ENCODE measurements around the gene SLC38A10.

The SLC38A10 gene

GRCh38 chr17:81253358-81254131 lies 41.6 kb downstream of the SLC38A10 start:
- H3K36me3 ChIP-seq (ENCODE audit: insufficient read depth, low read length) = peaks cover 30% of the 10 kb centered on the region

GRCh38 chr17:81252987-81253329 lies 42.1 kb downstream of the SLC38A10 start:
- H3K4me3 ChIP-seq (ENCODE audit: low read length) = no peak overlapping the region
- H3K9ac ChIP-seq (ENCODE audit: low read depth, low read length) = no peak overlapping the region
- peaks cover 31% of the 10 kb centered on the region for H3K4me1 ChIP-seq (ENCODE audit: control insufficient read depth, insufficient read depth, low read length)
- H3K9me3 ChIP-seq (replicated peaks; ENCODE audit: low read length) = no peaks in the 10 kb centered on the region
- H3K27me3 ChIP-seq (ENCODE audit: control insufficient read depth, insufficient read depth, low read length) = no peaks in the 10 kb centered on the region
- H3K4me2 ChIP-seq (ENCODE audit: low read length) = no peak overlapping the region
- peaks cover 27% of the 10 kb centered on the region for H3K36me3 ChIP-seq (ENCODE audit: insufficient read depth, low read length)

More at GRCh38 chr17:81253358-81254131, 41.6 kb downstream of the SLC38A10 start:
- Histone ChIP-seq H3K9ac (ENCODE audit: low read depth, low read length) (no peak overlapping the region), H3K4me3 (ENCODE audit: low read length) (no peak overlapping the region), H3K4me1 (ENCODE audit: control insufficient read depth, insufficient read depth, low read length) (peaks cover 31% of the 10 kb centered on the region), H3K27me3 (ENCODE audit: control insufficient read depth, insufficient read depth, low read length) (no peaks in the 10 kb centered on the region), H3K4me2 (ENCODE audit: low read length) (no peak overlapping the region), H3K9me3 (replicated peaks; ENCODE audit: low read length) (no peaks in the 10 kb centered on the region)

GRCh38 chr17:81252326-81252986 lies 42.7 kb downstream of the SLC38A10 start:
- H3K4me2 ChIP-seq (ENCODE audit: low read length) = no peak overlapping the region
- peaks cover 27% of the 10 kb centered on the region for H3K36me3 ChIP-seq (ENCODE audit: insufficient read depth, low read length)
- H3K9ac ChIP-seq (ENCODE audit: low read depth, low read length) = no peak overlapping the region
- peaks cover 31% of the 10 kb centered on the region for H3K4me1 ChIP-seq (ENCODE audit: control insufficient read depth, insufficient read depth, low read length)
- H3K4me3 ChIP-seq (ENCODE audit: low read length) = no peak overlapping the region
- H3K27me3 ChIP-seq (ENCODE audit: control insufficient read depth, insufficient read depth, low read length) = no peaks in the 10 kb centered on the region
- no peaks in the 10 kb centered on the region for H3K9me3 ChIP-seq (replicated peaks; ENCODE audit: low read length)

DNA sequence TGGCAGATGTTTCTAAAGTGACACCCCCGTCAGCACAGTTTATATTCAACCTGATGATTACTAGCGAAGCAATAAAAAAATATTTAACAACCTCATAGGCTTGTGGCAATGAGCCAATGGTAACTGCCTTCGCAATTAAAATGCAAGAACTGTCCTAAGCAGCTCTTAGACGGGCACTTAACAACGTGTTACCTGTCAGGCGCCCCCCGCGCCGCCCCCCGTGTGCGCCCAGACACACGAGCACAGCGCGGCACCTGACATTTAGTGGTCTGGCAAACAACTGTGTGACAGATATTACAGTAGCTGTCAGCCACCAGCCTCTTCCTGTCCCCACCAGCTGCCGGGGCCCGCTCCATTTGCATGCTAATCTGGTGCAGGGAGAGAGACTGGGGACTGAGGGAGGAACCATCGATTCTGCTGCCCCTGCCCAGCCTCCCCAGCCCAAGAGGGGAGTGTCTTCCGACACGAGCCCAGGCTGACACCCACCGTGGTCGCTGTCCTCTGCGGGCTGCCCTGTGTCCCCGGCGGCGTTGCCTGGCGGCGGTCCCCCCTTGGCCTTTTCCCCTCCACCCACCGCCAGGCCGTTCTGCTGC lies 43.3 kb downstream of the SLC38A10 start:
- H3K4me1 ChIP-seq (ENCODE audit: control insufficient read depth, insufficient read depth, low read length) = peaks cover 27% of the 10 kb centered on the region
- H3K9me3 ChIP-seq (replicated peaks; ENCODE audit: low read length) = no peaks in the 10 kb centered on the region
- H3K9ac ChIP-seq (ENCODE audit: low read depth, low read length) = no peak overlapping the region
- no peaks in the 10 kb centered on the region for H3K27me3 ChIP-seq (ENCODE audit: control insufficient read depth, insufficient read depth, low read length)
- no peak overlapping the region for H3K4me2 ChIP-seq (ENCODE audit: low read length)
- no peak overlapping the region for H3K4me3 ChIP-seq (ENCODE audit: low read length)
- peaks cover 27% of the 10 kb centered on the region for H3K36me3 ChIP-seq (ENCODE audit: insufficient read depth, low read length)

- H3K27me3 ChIP-seq (ENCODE audit: control insufficient read depth, insufficient read depth, low read length) = no peaks in the 10 kb centered on the region
- peaks cover 27% of the 10 kb centered on the region for H3K36me3 ChIP-seq (ENCODE audit: insufficient read depth, low read length)
- H3K4me3 ChIP-seq (ENCODE audit: low read length) = no peak overlapping the region
- H3K9me3 ChIP-seq (replicated peaks; ENCODE audit: low read length) = no peaks in the 10 kb centered on the region
- H3K4me2 ChIP-seq (ENCODE audit: low read length) = no peak overlapping the region
- H3K9ac ChIP-seq (ENCODE audit: low read depth, low read length) = no peak overlapping the region
- H3K4me1 ChIP-seq (ENCODE audit: control insufficient read depth, insufficient read depth, low read length) = peaks cover 22% of the 10 kb centered on the region
Measured at GRCh38 chr17:81251094-81251708, 43.9 kb downstream of the SLC38A10 start.

DNA sequence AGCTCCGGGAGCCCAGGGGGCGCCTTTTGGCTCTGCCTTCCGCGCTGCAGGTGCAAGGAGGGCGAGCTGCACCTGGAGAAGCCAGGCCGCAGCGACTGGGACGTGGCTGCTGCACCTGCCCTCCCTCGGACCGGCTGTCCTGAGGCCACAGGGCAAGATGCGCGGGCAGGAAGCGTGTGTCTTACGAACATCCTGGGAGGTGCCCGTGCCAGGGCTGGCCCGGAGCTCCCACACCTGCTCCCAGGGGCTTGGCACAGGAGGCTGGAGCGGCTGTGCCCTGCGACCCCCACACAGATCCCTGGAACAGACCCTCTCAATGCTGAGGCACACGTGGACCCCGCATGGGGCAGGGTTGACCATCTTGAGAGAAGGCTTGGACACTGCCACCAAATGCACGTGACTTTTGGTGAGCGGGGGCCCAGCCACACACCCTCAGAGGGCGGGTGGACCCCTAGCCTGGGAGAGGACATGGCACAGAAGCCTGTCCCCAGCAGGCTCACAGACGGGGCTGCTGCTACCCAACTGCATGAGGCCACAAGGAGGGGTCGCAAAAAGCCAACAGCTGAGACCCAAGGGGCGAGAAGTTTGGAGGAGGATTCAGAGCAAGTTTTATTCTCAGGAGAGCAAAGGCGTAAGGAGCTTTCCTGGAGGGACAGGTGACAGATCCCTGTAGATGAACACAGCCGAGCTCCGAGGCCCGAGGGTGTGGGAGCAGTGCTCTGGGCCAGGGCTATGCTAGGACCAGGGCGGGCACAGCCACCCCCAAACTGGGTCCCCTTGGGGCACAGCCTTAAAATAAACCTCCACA lies 44.6 kb downstream of the SLC38A10 start:
- Histone ChIP-seq H3K9me3 (replicated peaks; ENCODE audit: low read length) (no peaks in the 10 kb centered on the region), H3K36me3 (ENCODE audit: insufficient read depth, low read length) (peaks cover 27% of the 10 kb centered on the region), H3K27me3 (ENCODE audit: control insufficient read depth, insufficient read depth, low read length) (no peaks in the 10 kb centered on the region), H3K4me1 (ENCODE audit: control insufficient read depth, insufficient read depth, low read length) (peaks cover 15% of the 10 kb centered on the region), H3K4me2 (ENCODE audit: low read length) (no peak overlapping the region), H3K9ac (ENCODE audit: low read depth, low read length) (no peak overlapping the region), H3K4me3 (ENCODE audit: low read length) (no peak overlapping the region)

- H3K9ac ChIP-seq (ENCODE audit: low read depth, low read length) = no peak overlapping the region
- no peak overlapping the region for H3K4me2 ChIP-seq (ENCODE audit: low read length)
- no peak overlapping the region for H3K4me3 ChIP-seq (ENCODE audit: low read length)
- H3K27me3 ChIP-seq (ENCODE audit: control insufficient read depth, insufficient read depth, low read length) = no peaks in the 10 kb centered on the region
- no peaks in the 10 kb centered on the region for H3K9me3 ChIP-seq (replicated peaks; ENCODE audit: low read length)
- peaks cover 8% of the 10 kb centered on the region for H3K4me1 ChIP-seq (ENCODE audit: control insufficient read depth, insufficient read depth, low read length)
- peaks cover 27% of the 10 kb centered on the region for H3K36me3 ChIP-seq (ENCODE audit: insufficient read depth, low read length)
Measured at GRCh38 chr17:81249223-81250040, 45.7 kb downstream of the SLC38A10 start.

- no peaks in the 10 kb centered on the region for H3K9me3 ChIP-seq (replicated peaks; ENCODE audit: low read length)
- no peak overlapping the region for H3K4me2 ChIP-seq (ENCODE audit: low read length)
- peaks cover 27% of the 10 kb centered on the region for H3K36me3 ChIP-seq (ENCODE audit: insufficient read depth, low read length)
- no peak overlapping the region for H3K4me3 ChIP-seq (ENCODE audit: low read length)
- H3K27me3 ChIP-seq (ENCODE audit: control insufficient read depth, insufficient read depth, low read length) = no peaks in the 10 kb centered on the region
- no peak overlapping the region for H3K9ac ChIP-seq (ENCODE audit: low read depth, low read length)
- H3K4me1 ChIP-seq (ENCODE audit: control insufficient read depth, insufficient read depth, low read length) = peaks cover 7% of the 10 kb centered on the region
Measured at GRCh38 chr17:81248649-81249048, 46.5 kb downstream of the SLC38A10 start.

- H3K36me3 ChIP-seq (ENCODE audit: insufficient read depth, low read length) = peaks cover 26% of the 10 kb centered on the region
Measured at GRCh38 chr17:81247339-81247990, 47.6 kb downstream of the SLC38A10 start.

DNA sequence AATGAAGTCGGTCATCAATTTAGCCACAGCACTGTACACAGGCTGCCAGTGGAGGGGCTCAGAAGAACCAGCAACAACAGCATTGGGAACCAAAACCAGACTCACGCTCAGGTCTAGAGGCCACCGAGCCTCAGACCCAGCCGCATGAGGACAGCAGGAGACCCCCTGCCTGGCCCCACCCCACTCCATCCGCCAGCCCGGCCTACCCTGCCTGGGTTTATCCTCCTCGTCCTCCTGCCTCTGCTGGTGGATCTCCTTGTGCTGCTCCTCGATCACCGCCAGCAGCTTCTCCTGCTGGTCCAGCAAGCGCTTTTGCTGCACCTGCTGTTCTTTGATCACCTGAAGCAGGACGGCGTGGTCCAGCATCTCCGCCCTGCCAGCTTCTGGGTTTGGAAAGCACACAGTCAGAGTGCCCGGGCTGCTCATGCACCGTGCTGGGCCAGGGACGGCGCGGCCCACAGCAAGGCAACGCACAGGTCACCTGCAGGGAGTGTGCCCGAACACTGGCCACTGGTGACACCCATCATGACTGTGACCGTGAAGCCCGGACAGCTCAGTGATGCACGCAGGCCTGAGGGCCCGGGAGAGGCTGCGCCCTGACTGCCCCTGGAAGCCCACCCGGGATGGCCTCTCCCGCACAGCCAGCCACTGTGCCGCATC lies 48.3 kb downstream of the SLC38A10 start:
- H3K4me3 ChIP-seq (ENCODE audit: low read length) = no peak overlapping the region
- no peaks in the 10 kb centered on the region for H3K9me3 ChIP-seq (replicated peaks; ENCODE audit: low read length)
- H3K36me3 ChIP-seq (ENCODE audit: insufficient read depth, low read length) = peaks cover 27% of the 10 kb centered on the region

More at GRCh38 chr17:81247339-81247990, 47.6 kb downstream of the SLC38A10 start:
- Histone ChIP-seq H3K9ac (ENCODE audit: low read depth, low read length) (no peak overlapping the region), H3K4me1 (ENCODE audit: control insufficient read depth, insufficient read depth, low read length) (peaks cover 3% of the 10 kb centered on the region), H3K9me3 (replicated peaks; ENCODE audit: low read length) (no peaks in the 10 kb centered on the region), H3K4me3 (ENCODE audit: low read length) (no peak overlapping the region), H3K4me2 (ENCODE audit: low read length) (no peak overlapping the region), H3K27me3 (ENCODE audit: control insufficient read depth, insufficient read depth, low read length) (no peaks in the 10 kb centered on the region)

More for the DNA sequence above, 48.3 kb downstream of the SLC38A10 start:
- Histone ChIP-seq H3K4me2 (ENCODE audit: low read length) (no peak overlapping the region), H3K4me1 (ENCODE audit: control insufficient read depth, insufficient read depth, low read length) (peaks cover 3% of the 10 kb centered on the region), H3K27me3 (ENCODE audit: control insufficient read depth, insufficient read depth, low read length) (no peaks in the 10 kb centered on the region), H3K9ac (ENCODE audit: low read depth, low read length) (no peak overlapping the region)
